OCI-LY7 (cell line): ENCODE data around the gene RIT2.

ENCODE experiments used
- CTCF ChIP-seq: fragments of 200-600 bp; sonication (generic); conservative IDR thresholded peaks from 2 replicates; pipeline ENCODE4 v1.5.1; 2014; ENCODE audit warnings: mild to moderate bottlenecking, antibody characterized with exemption, low read length, moderate library complexity, mixed read lengths
- EZH2phosphoT487 ChIP-seq: fragments of 200-600 bp; sonication (generic); IDR thresholded peaks from 2 replicates; pipeline ENCODE4 v1.6.1; 2018; ENCODE audit warnings: low read depth, borderline replicate concordance, mild to moderate bottlenecking, mixed run types, antibody characterized with exemption, low read length, moderate library complexity, mixed read lengths

GRCh38 chr18:43158381-43158780, 42.9 kb upstream of the RIT2 start:
- TF ChIP-seq CTCF (no peak), EZH2phosphoT487 (no peak)
